GM19468 (cell line): Measurements from ENCODE around the gene CADPS.
A peak's percentile ranks its signal among the peaks of the same experiment; 100 is the strongest.

Source experiments
- ATAC-seq: cut with Tn5 transposase; IDR thresholded peaks from one replicate; pipeline ENCODE4 v1.9.1; 2021; ENCODE audit warnings: mild to moderate bottlenecking, moderate library complexity, moderate number of reproducible peaks; ENCODE audit not compliant: unreplicated experiment; ENCODE audit errors: extremely low read depth

The CADPS gene

GRCh38 chr3:62703451-62704167 is 171.6 kb downstream of the CADPS start:
- no peak for ATAC-seq

GRCh38 chr3:62700357-62700756 is 174.9 kb downstream of the CADPS start:
- ATAC-seq = no peak

- no peak for ATAC-seq
These were observed 175.5 kb downstream of the CADPS start for GRCh38 chr3:62699728-62700127.

- no peak for ATAC-seq
These were observed 179.2 kb downstream of the CADPS start for GRCh38 chr3:62696011-62696410.

GRCh38 chr3:62688812-62689211 is 186.4 kb downstream of the CADPS start:
- no peak for ATAC-seq

DNA sequence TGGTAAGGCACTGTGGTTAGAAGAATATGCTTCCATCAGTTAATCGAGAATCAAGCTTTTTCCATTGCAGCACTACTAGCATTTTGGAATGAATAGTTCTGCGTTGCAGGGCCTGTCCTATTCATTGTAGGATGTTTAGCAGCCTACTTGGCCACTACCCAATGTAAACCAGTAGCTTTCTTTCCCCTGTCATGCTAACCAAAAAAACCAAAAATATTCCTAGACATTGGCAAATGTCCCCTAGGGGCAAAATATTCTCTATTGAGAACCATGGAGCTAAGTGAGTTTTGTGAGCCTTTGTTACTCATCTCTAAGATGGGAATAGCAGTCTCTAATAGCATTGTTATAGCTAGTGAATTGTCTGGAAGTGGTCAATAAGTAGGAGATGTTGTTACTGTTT is 187.2 kb downstream of the CADPS start:
- ATAC-seq = no peak

GRCh38 chr3:62686503-62687294 is 188.5 kb downstream of the CADPS start:
- ATAC-seq = no peak

GRCh38 chr3:62682826-62683225 is 192.4 kb downstream of the CADPS start:
- no peak for ATAC-seq

GRCh38 chr3:62679988-62680387 is 195.2 kb downstream of the CADPS start:
- ATAC-seq = no peak

- ATAC-seq = no peak
These were observed 196.4 kb downstream of the CADPS start for GRCh38 chr3:62678841-62679240.

GRCh38 chr3:62677926-62678325 is 197.3 kb downstream of the CADPS start:
- ATAC-seq = no peak

DNA sequence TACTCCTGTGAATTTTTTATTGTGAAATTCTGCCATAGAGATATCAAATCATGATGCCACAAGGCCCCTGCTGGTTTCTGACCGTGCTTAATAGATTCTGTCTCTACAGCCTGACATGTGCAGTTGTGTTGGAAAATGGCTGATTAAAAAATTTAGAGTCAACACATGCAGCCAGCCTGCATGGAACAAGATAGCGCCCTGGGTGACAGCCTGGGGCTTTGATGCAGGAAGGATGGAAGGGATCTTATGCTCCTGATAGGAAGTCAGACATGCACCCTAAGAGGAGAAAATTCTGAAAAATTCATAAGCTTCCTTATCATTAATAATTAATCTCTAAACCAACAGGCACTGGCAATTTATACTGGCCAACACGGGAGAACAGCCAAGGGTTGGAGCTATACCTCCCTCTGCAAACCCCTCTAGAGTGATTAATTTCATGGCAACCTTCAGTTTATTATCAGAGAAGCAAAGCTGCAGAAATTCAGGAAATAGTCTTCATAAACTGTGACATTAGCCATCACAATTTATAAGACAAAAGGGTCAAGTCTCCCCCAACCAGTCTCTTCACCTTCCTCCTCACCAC is 198.4 kb downstream of the CADPS start:
- ATAC-seq = no peak

GRCh38 chr3:62675492-62675891 is 199.7 kb downstream of the CADPS start:
- ATAC-seq = no peak

GRCh38 chr3:62672988-62673313 is 202.3 kb downstream of the CADPS start:
- no peak for ATAC-seq

- ATAC-seq = no peak
These were observed 202.8 kb downstream of the CADPS start for GRCh38 chr3:62672270-62672987.

- ATAC-seq = no peak
These were observed 204.9 kb downstream of the CADPS start for GRCh38 chr3:62670351-62670750.

GRCh38 chr3:62669161-62669560 is 206.1 kb downstream of the CADPS start:
- no peak for ATAC-seq

DNA sequence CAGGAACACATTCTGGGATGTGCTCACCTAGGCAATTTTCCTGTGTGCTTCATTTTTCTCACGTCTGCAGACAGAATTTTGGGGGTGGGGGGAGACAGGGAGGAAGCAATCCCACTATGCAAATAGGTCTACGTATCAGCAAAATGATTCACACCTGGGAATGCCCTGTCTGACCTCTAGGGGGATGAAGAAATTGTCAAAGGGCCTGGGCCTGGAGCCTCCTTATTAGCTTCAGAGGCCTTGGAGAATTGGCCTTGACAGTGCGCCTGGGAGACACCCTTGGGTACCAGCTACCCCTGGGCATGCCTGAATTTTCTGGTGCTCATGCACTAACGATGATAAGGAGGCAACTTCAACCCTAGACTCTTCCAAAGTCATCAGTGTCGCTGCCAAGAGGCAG is 207.5 kb downstream of the CADPS start:
- ATAC-seq = no peak

GRCh38 chr3:62665627-62666437 is 209.4 kb downstream of the CADPS start:
- peak; percentile 85 for ATAC-seq

DNA sequence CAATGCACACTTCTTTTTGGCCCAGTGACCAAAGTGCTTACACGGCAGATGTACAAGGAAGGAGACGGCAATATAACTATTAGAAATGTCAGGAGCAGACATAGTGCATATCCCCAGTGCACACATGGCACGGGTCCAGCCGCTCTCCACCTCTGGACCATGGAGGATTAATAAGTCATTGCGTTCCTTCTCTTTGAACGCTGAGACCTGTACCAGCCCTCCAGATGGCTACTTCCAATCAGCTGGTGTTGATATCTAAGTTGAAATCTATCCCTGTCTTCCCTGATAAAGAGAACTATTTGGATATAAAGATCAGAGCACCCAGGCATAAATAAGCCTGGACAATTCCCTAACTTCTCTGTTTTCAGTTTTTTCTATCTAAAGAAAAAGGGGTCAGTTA is 212.5 kb downstream of the CADPS start:
- ATAC-seq = no peak
